Ishikawa (cell line): ENCODE results near the gene ABCA2.

ENCODE experiments used
- CREB1 ChIP-seq: IDR thresholded peaks from 2 replicates; pipeline ENCODE4 v1.6.1; 2012; ENCODE audit warnings: low read depth
- EP300 ChIP-seq: IDR thresholded peaks from 2 replicates; pipeline ENCODE4 v1.6.1; 2012; ENCODE audit warnings: borderline replicate concordance
- YY1 ChIP-seq: IDR thresholded peaks from 2 replicates; pipeline ENCODE4 v1.6.1; 2012; ENCODE audit warnings: low read depth
- TF ChIP-seq, protein P1 (sequence below): IDR thresholded peaks from 2 replicates; pipeline ENCODE4 v1.6.1; 2012; ENCODE audit warnings: low read depth, mild to moderate bottlenecking

DNA sequence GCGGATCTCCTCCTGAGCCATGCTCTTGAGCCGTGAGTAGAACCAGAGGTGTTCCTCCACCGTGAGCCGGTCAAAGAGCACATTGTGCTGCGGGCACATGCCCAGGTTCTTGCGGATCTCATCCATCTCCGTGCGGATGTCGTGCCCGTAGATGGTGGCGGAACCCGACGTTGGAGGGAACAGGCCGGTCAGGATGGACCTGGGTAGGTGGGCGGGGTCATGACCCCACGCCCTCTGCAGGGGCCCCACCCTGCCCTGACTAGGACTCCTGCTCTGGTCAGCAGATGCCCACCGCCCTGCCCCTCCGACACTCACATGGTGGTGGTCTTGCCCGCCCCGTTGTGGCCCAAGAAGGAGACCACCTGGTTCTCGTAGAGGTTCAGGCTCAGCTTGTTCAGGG lies 12.1 kb downstream of the ABCA2 start:
- TF ChIP-seq, protein P1, sequence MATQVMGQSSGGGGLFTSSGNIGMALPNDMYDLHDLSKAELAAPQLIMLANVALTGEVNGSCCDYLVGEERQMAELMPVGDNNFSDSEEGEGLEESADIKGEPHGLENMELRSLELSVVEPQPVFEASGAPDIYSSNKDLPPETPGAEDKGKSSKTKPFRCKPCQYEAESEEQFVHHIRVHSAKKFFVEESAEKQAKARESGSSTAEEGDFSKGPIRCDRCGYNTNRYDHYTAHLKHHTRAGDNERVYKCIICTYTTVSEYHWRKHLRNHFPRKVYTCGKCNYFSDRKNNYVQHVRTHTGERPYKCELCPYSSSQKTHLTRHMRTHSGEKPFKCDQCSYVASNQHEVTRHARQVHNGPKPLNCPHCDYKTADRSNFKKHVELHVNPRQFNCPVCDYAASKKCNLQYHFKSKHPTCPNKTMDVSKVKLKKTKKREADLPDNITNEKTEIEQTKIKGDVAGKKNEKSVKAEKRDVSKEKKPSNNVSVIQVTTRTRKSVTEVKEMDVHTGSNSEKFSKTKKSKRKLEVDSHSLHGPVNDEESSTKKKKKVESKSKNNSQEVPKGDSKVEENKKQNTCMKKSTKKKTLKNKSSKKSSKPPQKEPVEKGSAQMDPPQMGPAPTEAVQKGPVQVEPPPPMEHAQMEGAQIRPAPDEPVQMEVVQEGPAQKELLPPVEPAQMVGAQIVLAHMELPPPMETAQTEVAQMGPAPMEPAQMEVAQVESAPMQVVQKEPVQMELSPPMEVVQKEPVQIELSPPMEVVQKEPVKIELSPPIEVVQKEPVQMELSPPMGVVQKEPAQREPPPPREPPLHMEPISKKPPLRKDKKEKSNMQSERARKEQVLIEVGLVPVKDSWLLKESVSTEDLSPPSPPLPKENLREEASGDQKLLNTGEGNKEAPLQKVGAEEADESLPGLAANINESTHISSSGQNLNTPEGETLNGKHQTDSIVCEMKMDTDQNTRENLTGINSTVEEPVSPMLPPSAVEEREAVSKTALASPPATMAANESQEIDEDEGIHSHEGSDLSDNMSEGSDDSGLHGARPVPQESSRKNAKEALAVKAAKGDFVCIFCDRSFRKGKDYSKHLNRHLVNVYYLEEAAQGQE: no peak
- TF ChIP-seq YY1 (no peak), EP300 (no peak), CREB1 (no peak)
